KG1 (cell line): Measurements from ENCODE around the gene DNAH12.

Source experiments
- DNase-seq: peaks from one replicate; lab custom pipeline; 2025; lab: John Stamatoyannopoulos, UW

DNAH12 gene

GRCh38 chr3:57544181-57545125, at the start of gene DNAH12:
Gene DNAH12, minus strand, starts transcription at chr3:57544344. Its CDS starts 1,474 bp downstream, at chr3:57542870.
- no peak for DNase-seq

- no peak for DNase-seq
Measured at GRCh38 chr3:57592306-57592705, 48.2 kb upstream of the DNAH12 start.

- DNase-seq = no peak
Measured at GRCh38 chr3:57587905-57588304, 43.8 kb upstream of the DNAH12 start.

DNA sequence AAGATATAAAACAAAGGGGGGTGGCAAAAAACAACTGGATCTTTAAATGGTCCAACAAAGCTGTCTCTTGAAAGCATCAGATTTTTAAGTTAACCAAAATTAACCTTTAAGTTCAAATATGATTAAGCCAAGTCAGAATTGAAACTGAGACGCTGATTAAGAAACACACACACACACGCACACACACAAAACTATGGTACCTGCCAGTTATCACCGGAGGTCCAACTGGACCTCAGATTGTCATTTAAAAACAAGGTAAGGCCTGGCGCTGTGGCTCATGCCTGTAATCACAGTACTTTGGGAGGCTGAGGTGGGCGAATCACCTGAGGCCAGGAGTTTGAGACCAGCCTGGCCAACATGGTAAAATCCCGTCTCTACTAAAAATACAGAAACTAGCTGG, 42.6 kb upstream of the DNAH12 start:
- DNase-seq = no peak

DNA sequence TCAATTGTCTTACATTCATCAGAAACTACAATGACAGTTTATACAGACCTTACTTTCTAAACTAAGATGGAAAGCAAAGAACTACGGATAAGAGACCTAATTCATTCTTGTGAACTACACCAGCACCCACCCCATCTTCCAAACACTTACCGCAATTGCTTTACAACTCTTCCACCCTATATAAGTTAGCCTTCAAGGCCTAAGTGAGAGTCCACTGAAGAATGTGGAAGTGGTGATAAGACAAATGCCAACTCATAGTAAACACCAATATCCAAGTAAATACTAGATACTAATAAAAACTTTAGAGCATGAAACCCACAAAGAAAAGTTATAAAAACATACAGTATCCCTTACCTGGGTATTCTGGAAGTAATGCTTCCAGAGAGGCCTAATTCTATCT, 39.4 kb upstream of the DNAH12 start:
- no peak for DNase-seq

DNA sequence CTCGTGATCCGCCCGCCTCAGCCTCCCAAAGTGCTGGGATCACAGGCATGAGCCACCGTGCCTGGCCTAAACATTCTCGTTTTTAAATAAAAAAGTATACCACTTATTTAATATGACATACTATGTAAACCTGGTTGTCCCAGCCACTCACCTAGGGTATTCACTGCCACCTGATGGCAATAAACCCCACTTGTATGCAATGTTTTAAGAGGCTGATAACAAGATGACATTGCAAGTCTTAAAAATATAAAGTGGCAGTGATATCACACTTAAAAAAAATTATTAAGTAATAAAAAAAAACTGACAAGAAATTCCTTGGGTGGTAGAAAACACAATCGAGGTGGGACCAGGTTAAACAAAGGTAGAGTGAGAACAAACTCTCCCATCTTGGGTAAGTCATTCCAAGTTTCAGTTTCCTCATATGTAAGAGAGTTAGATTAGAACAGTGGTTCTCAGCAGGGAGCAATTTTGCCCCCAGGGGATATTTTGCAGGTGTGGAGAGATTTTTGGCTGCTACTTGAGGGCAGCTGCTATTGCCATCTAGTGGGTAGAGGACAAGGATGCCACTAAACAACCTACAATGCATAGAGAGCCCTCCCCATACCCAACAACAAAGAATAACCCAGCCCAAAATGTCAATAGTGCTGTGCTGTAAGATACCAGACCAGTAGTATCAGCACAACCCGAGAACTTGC, 38.5 kb upstream of the DNAH12 start:
- DNase-seq = no peak

GRCh38 chr3:57577801-57578200, 33.7 kb upstream of the DNAH12 start:
- DNase-seq = no peak

DNA sequence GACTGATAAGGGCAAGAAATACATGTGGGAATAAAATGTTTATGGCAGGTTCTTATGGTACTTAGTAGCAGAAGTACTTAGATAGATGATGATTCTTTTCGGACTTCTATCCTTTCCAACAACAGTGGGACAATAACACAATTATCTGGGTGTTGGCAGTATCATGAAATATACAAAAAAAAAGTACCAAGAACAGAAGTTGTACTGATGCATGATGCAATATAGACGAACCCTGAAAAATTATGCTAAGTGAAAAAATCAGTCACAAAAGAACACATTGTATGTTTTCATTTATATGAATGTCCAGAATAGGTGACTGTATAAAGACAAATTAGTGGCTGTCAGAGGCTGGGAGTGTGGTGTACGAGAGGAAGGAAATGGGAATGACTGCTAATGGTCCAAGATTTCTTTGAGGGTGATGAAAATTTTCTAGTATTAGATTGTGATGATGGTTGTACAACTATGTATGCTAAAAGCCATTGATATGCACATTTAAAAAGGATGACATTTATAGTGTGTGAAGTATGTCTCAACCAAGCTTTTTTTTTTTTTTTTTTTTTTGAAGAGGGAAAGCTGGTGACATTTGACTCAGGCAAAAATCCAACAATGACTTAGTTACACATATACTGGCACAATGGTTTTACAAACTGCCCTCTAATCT, 32.0 kb upstream of the DNAH12 start:
- no peak for DNase-seq

DNA sequence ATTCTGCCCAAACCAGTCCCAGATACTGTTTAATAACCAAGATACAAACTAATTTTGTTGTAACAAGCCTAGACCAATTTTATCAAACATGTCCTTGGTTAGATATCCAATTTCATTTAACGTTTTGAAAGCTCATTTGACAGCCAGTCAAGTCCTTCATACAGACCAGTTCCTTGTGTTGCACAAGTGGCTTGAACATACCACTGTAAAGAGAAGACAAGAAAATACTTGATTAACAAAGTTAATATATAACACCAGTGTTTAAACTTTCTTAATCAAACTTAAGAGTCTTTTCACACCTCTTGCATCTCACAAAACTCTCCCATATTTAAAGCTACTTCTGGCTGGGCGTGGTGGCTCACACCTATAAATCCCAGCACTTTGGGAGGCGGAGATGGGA, 28.0 kb upstream of the DNAH12 start:
- DNase-seq = no peak

DNA sequence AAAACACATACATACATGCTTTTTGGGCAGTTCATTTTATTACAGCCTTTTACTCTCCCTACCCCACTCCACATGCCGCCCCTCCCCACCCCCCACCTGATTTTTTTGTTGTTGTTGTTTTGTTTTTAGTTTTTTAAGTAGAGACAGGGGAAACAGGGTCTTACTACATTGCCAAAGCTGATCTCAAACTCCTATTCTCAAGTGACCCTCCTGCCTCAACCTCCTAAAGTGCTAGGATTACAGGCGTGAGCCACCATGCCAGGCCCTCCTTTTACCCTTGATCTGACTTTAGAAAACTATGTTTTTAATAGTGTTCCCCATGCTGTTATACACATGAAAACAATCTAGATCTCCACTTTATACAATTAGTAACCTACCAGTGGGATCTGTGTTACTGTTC, 26.7 kb upstream of the DNAH12 start:
- no peak for DNase-seq

DNA sequence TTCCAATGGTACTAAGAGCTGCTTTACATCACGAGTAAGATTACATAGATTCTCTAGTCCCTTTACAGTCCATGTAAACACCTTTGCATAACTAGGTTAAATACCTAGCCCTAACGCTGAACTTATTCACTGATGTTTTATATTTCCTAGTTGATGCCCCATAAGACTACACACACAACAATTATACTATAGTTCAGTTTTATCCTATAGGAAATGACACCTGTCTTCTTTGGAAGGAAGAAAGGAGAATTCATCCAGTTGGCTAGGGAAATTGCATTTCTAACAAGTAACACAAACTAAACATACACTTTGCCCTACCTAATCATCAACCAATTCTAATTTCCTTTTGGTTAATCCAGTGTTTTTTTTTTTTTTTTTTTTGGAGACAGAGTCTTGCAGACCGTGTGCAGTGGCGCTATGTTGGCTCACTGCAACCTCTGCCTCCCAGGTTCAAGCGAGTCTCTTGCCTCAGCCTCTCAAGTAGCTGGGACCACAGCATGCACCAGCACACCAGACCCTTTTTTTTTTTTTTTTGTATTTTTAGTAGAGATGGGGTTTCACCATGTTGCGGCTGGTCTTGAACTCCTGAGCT, 25.8 kb upstream of the DNAH12 start:
- DNase-seq = no peak

- DNase-seq = no peak
Measured at GRCh38 chr3:57559526-57559925, 15.4 kb upstream of the DNAH12 start.

DNA sequence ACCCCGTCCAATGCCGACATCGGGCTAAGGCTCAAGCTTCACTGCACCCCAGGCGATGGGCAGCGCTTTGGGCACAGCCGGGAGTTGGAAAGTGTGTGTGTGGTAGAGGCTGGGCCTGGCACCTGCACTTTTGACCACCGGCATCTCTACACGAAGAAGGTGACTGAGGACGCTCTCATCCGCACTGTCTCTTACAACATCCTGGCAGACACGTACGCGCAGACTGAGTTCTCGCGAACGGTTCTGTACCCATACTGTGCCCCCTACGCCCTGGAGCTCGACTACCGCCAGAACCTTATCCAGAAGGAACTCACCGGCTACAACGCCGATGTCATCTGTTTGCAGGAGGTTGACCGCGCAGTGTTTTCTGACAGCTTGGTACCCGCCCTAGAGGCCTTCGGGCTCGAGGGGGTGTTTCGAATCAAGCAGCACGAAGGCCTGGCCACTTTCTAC, 13.0 kb upstream of the DNAH12 start:
- DNase-seq = no peak

DNA sequence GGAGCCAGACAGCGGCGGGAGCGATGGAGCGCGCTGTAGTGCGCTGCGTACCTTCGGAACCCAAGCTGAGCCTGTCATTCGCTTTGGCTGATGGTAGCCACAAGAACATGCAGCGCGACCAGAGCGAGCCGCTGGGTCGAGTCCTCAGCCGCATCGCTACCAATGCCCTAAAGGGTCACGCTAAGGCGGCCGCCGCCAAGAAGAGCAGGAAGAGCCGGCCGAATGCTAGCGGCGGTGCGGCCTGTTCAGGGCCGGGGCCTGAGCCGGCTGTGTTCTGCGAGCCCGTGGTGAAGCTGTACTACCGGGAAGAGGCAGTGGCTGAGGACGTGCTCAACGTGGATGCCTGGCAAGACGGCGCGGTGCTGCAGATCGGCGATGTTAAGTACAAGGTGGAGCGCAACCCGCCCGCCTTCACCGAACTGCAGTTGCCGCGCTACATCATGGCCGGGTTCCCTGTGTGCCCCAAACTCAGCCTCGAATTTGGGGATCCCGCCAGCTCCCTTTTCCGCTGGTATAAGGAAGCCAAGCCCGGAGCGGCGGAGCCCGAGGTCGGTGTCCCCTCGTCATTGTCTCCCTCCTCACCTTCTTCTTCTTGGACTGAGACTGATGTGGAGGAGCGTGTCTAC, 12.4 kb upstream of the DNAH12 start:
- peak; percentile 68 for DNase-seq

DNA sequence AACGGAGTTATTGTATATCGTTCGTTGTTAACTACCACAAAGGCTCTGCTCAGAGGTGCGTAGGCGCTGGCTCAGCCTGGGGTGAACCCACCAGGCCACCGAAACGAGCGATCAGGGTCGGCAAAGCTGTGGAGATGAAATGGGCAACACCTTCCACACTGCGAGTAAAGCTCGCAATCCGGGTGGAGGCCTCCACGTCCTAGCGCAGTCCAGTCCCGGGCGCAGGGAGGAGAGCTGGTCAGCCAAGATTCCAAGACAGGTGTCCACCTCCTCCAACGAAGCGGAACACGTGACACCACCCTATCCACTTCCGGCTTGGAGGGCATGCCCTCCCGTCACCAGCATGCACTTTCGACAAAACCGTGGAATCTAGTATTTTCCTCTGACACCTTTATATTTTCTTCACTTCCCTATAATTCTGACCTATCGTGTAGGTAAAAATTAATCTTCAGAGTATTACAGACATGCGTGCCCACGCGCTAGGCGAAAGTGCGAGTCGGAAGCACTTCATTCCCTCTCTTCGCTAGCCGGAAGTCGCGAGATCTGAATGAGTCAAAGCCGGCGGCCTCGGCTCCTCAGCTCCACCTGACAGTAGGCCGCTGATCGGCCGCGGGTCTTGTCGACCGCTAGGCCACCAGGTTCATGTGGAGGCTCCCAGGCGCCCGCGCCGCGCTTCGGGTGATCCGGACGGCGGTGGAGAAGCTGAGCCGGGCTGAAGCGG, 11.8 kb upstream of the DNAH12 start, which contains the start of gene PDE12:
Gene PDE12, plus strand, starts transcription at position 537 of the 721 bp plus-strand sequence. Its CDS starts 106 bp downstream, at position 643.
- peak; percentile 95 for DNase-seq

DNA sequence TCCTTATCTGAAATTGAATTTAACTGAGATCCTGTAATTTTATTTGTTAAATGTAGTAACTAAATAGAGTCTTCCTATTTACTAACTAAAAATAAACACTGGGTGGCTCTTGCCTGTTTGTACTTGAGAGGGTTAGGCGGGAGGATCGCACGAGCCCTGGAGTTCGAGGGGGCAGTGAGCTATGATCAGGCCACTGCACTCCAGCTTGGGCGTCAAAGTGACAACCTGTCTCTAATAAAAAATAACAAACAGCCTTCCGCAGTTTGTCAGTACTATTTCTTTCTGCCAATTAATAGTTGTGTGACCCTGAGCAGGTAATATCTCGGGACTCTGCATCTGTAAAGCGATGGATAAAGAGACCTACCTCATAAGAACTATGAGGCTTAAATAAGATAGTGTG, 11.2 kb upstream of the DNAH12 start:
- DNase-seq = no peak

DNA sequence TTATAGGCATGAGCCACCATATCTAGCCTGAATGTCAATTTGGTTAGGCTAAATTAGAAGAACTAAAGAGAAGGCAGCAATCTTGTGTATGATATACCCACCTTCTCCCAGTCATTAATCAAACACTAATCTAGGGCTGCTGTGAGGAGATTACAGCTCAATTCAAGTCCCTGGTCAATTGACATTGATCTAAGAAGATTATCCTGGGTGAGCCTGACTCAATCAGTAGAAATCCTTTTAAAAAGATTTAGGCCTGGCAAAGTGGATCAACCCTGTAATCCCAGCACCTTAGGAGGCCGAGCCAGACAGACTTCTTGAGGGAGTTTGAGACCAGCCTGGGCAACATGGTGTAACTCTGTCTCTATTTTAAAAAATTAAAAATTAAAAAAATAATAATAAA, 2.5 kb upstream of the DNAH12 start:
- DNase-seq = no peak

- no peak for DNase-seq
Measured at GRCh38 chr3:57545636-57546268, 1.6 kb upstream of the DNAH12 start.

GRCh38 chr3:57538465-57538864, 5.7 kb downstream of the DNAH12 start:
- no peak for DNase-seq

- no peak for DNase-seq
Measured at GRCh38 chr3:57530071-57530608, 14.0 kb downstream of the DNAH12 start.
